ENCODE results near the gene GRID1. TPM values are rescaled to one million over a fixed set of nuclear protein-coding genes. Genes with fewer than 3 reads are reported as not detected.

The GRID1 gene
- total RNA-seq, 1 experiment from 2014 or later, result 5.6 TPM

DNA sequence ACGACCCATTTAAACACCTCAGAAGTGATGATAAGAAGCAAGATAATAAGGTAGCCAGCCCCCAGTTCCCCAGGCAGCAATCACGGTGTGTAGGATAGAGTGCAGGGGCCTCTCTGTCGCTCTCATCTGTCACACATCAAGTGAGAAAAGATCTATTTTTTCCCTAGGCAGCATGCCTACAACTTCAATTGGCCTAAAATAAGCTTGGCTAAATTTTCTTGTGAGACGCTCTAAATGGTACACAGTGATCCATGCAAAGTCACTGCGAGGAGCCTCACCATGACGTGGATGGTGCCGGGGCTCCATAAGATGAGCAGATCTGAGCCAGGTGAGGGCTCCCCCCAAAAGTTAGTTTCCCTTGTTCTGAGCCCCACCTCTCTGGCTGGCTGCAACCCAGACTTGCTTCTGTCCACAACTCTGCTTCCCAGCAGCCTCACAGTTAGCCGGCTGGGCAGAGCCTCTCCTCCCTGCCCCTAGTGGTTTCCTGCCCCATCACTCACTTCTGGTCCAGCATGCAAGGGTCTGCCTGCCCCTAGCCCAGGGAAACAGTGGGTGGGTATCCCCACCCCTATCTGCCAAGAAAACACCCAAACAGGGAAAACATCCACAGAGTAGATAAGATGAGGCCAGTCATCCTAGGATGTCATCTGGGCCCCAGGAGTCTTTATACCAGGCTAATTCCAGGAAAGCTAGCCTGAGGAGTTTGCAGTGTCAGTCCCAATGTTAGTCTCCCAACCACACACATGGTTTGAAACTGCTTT is 342.1 kb downstream of the GRID1 start:
- ChIA-PET POLR2A (no interaction called here), RAD21 (ENCODE audit: low non-redundant PET in 1 of 2, low total read pairs in 2 of 2, uncharacterized antibody in 2 of 2, unreplicated experiment in 2 of 2) (no interaction called here), CTCF (no interaction called here)
- H2AFZ ChIP-seq (ENCODE audit: low read depth, low read length, poor library complexity, severe bottlenecking), result no peak overlapping the region
- no peaks in the 10 kb centered on the region for H3K4me1 ChIP-seq (ENCODE audit: control insufficient read depth in 1 of 2, insufficient read depth in 2 of 2, low read length in 2 of 2)
- no TSS peak for BruUV-seq (replicated peaks)
- no peak overlapping the region for H3K4me3 ChIP-seq (replicated peaks in 1 of 2; ENCODE audit: low read depth in 1 of 2, low read length in 2 of 2)
- no peaks in the 10 kb centered on the region for H3K27me3 ChIP-seq (ENCODE audit: insufficient read depth, low read length)
- no peaks in the 10 kb centered on the region for H3K9me3 ChIP-seq (ENCODE audit: control insufficient read depth in 1 of 2, insufficient read depth in 1 of 2, low read depth in 1 of 2, low read length in 2 of 2)
- H3K9ac ChIP-seq (ENCODE audit: low read length), result no peak overlapping the region
- no peak for TF ChIP-seq FOSL1 (IDR thresholded peaks at IDR 0.05; ENCODE audit: low read depth)
- TF ChIP-seq, protein P1, sequence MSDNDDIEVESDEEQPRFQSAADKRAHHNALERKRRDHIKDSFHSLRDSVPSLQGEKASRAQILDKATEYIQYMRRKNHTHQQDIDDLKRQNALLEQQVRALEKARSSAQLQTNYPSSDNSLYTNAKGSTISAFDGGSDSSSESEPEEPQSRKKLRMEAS (IDR thresholded peaks at IDR 0.05), result no peak
- TF ChIP-seq JUND (IDR thresholded peaks at IDR 0.05), result no peak
- TF ChIP-seq SIN3A (IDR thresholded peaks at IDR 0.05; ENCODE audit: low read depth), result no peak
- no peak for TF ChIP-seq TCF7L2 (IDR thresholded peaks at IDR 0.05; ENCODE audit: borderline replicate concordance, extremely low read depth, insufficient read depth, insufficient read length)
- no peaks in the 10 kb centered on the region for H3K36me3 ChIP-seq (ENCODE audit: control insufficient read depth in 1 of 2, insufficient read depth in 2 of 2, low read length in 2 of 2)
- no peak for ATAC-seq
- H3K9me2 ChIP-seq (ENCODE audit: insufficient read depth), result no peaks in the 10 kb centered on the region
- intact Hi-C loops (cut with micrococcal nuclease), result no loop called here
- no peak for DNase-seq (ENCODE audit: low read depth, low spot score)
- no peak overlapping the region for H3K4me2 ChIP-seq (ENCODE audit: low read length)
- no peaks in the 10 kb centered on the region for H3K79me2 ChIP-seq (ENCODE audit: insufficient read depth, low read length)
- H4K20me1 ChIP-seq (ENCODE audit: insufficient read depth), result no peaks in the 10 kb centered on the region
- H3K27ac ChIP-seq (ENCODE audit: low read depth, low read length), result no peak overlapping the region

DNA sequence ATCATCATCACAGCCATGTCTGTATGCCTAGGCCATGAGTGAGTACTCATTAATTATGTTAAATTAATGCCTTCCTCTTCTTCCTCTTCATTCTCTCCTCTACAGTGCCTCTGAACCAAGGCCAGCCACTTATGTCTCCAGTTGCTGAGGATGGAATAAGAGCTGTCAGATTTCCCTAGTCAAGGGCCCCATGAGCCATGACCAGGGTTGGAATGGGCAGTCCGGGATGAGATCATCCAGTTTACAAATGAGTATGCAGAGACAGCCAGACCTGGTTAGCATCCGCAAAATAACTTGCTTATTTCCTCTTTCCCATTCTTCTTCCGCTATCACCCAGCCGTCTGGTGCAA is 342.7 kb downstream of the GRID1 start:
- Histone ChIP-seq H3K4me1 (ENCODE audit: control insufficient read depth in 1 of 2, insufficient read depth in 2 of 2, low read length in 2 of 2) (no peaks in the 10 kb centered on the region), H3K4me3 (replicated peaks in 1 of 2; ENCODE audit: low read depth in 1 of 2, low read length in 2 of 2) (no peak overlapping the region), H4K20me1 (ENCODE audit: insufficient read depth) (no peaks in the 10 kb centered on the region), H3K27ac (ENCODE audit: low read depth, low read length) (no peak overlapping the region), H3K36me3 (ENCODE audit: control insufficient read depth in 1 of 2, insufficient read depth in 2 of 2, low read length in 2 of 2) (no peaks in the 10 kb centered on the region), H3K9me3 (ENCODE audit: control insufficient read depth in 1 of 2, insufficient read depth in 1 of 2, low read depth in 1 of 2, low read length in 2 of 2) (no peaks in the 10 kb centered on the region), H3K4me2 (ENCODE audit: low read length) (no peak overlapping the region), H3K79me2 (ENCODE audit: insufficient read depth, low read length) (no peaks in the 10 kb centered on the region), H3K9ac (ENCODE audit: low read length) (no peak overlapping the region), H3K27me3 (ENCODE audit: insufficient read depth, low read length) (no peaks in the 10 kb centered on the region), H2AFZ (ENCODE audit: low read depth, low read length, poor library complexity, severe bottlenecking) (no peak overlapping the region), H3K9me2 (ENCODE audit: insufficient read depth) (no peaks in the 10 kb centered on the region)
- RAD21 ChIA-PET (ENCODE audit: low non-redundant PET in 1 of 2, low total read pairs in 2 of 2, uncharacterized antibody in 2 of 2, unreplicated experiment in 2 of 2), result no interaction called here
- BruUV-seq (replicated peaks), result no TSS peak
- DNase-seq (ENCODE audit: low read depth, low spot score) (no peak), ATAC-seq (no peak)
- CTCF ChIA-PET, result no interaction called here
- intact Hi-C loops (cut with micrococcal nuclease), result no loop called here
- POLR2A ChIA-PET, result no interaction called here
- TF ChIP-seq TCF7L2 (IDR thresholded peaks at IDR 0.05; ENCODE audit: borderline replicate concordance, extremely low read depth, insufficient read depth, insufficient read length), result no peak
- TF ChIP-seq EZH2phosphoT487 (IDR thresholded peaks at IDR 0.05; ENCODE audit: borderline replicate concordance), result no peak
- no peak for TF ChIP-seq EZH2 (IDR thresholded peaks at IDR 0.05)
- no peak for TF ChIP-seq CEBPB (IDR thresholded peaks at IDR 0.05; ENCODE audit: low read depth)
- no peak for TF ChIP-seq POLR2A (IDR thresholded peaks at IDR 0.05; ENCODE audit: borderline replicate concordance, extremely low read depth, insufficient read depth, insufficient read length)
- TF ChIP-seq SP1 (IDR thresholded peaks at IDR 0.05; ENCODE audit: low read depth), result no peak
- no peak for TF ChIP-seq ELF1 (IDR thresholded peaks at IDR 0.05; ENCODE audit: borderline replicate concordance, low read depth)
- no peak for TF ChIP-seq FOSL1 (IDR thresholded peaks at IDR 0.05; ENCODE audit: low read depth)
- TF ChIP-seq, protein P2, sequence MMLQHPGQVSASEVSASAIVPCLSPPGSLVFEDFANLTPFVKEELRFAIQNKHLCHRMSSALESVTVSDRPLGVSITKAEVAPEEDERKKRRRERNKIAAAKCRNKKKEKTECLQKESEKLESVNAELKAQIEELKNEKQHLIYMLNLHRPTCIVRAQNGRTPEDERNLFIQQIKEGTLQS (IDR thresholded peaks at IDR 0.05), result no peak
- TF ChIP-seq, protein P1 (IDR thresholded peaks at IDR 0.05), result no peak
- no peak for TF ChIP-seq ZFX (IDR thresholded peaks at IDR 0.05)
- no peak for TF ChIP-seq CBX3 (IDR thresholded peaks at IDR 0.05; ENCODE audit: low read depth)
- no peak for TF ChIP-seq SIN3A (IDR thresholded peaks at IDR 0.05; ENCODE audit: low read depth)
- no peak for TF ChIP-seq JUND (IDR thresholded peaks at IDR 0.05)
- TF ChIP-seq RAD21 (IDR thresholded peaks at IDR 0.05; ENCODE audit: low read depth), result no peak
- no peak for TF ChIP-seq YY1 (IDR thresholded peaks at IDR 0.05; ENCODE audit: extremely low read depth, insufficient replicate concordance, low read depth, low read length)
- no peak for TF ChIP-seq ZNF274 (IDR thresholded peaks at IDR 0.05; ENCODE audit: low read depth, low read length)
- TF ChIP-seq, protein P3, sequence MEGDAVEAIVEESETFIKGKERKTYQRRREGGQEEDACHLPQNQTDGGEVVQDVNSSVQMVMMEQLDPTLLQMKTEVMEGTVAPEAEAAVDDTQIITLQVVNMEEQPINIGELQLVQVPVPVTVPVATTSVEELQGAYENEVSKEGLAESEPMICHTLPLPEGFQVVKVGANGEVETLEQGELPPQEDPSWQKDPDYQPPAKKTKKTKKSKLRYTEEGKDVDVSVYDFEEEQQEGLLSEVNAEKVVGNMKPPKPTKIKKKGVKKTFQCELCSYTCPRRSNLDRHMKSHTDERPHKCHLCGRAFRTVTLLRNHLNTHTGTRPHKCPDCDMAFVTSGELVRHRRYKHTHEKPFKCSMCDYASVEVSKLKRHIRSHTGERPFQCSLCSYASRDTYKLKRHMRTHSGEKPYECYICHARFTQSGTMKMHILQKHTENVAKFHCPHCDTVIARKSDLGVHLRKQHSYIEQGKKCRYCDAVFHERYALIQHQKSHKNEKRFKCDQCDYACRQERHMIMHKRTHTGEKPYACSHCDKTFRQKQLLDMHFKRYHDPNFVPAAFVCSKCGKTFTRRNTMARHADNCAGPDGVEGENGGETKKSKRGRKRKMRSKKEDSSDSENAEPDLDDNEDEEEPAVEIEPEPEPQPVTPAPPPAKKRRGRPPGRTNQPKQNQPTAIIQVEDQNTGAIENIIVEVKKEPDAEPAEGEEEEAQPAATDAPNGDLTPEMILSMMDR (IDR thresholded peaks at IDR 0.05 in 2 of 3, conservative IDR thresholded peaks at IDR 0.05 in 1 of 3; ENCODE audit: borderline replicate concordance in 1 of 3, insufficient read depth in 1 of 3, low read depth in 2 of 3, low read length in 2 of 3), result no peak
- no peak for TF ChIP-seq EGR1 (IDR thresholded peaks at IDR 0.05; ENCODE audit: low read depth)

All from HCT116 (cell line).